Progenitor cell of endocrine pancreas (in vitro differentiated cells): Measurements from ENCODE around the gene PMFBP1. TPM values are rescaled to one million over a fixed set of nuclear protein-coding genes. Genes with fewer than 3 reads are reported as not detected.

ENCODE experiments used
- DNase-seq: peaks from one replicate; pipeline ENCODE4 v3.0.0; 2021; ENCODE audit warnings: low spot score; ENCODE audit not compliant: unreplicated experiment
- H3K27ac Mint-ChIP-seq: 2 replicates; pipeline ENCODE4 v1.8.0; 2021; ENCODE audit warnings: mild to moderate bottlenecking, moderate library complexity, mixed read lengths
- H3K27me3 Mint-ChIP-seq: 2 replicates; pipeline ENCODE4 v1.8.0; 2021; ENCODE audit warnings: mixed read lengths
- H3K36me3 Mint-ChIP-seq: 2 replicates; pipeline ENCODE4 v1.8.0; 2022; ENCODE audit warnings: mixed read lengths; ENCODE audit not compliant: insufficient read depth
- H3K4me1 Mint-ChIP-seq: 2 replicates; pipeline ENCODE4 v1.8.0; 2021; ENCODE audit warnings: low read depth, mixed read lengths
- H3K4me3 Mint-ChIP-seq: 2 replicates; pipeline ENCODE4 v1.8.0; 2021; ENCODE audit warnings: low read depth, mild to moderate bottlenecking, moderate library complexity, mixed read lengths
- H3K9me3 Mint-ChIP-seq: 2 replicates; pipeline ENCODE4 v1.8.0; 2021; ENCODE audit warnings: low read depth, mixed read lengths
- total RNA-seq: library from RNA; stranded (reverse); gene quantifications from 2 replicates; pipeline ENCODE4 v1.2.1, GENCODE V29; 2021
- TF ChIP-seq, protein P1 (sequence below): fragments of 200-600 bp; sonication (generic); IDR thresholded peaks from one replicate; pipeline ENCODE4 v1.5.0; 2021; ENCODE audit warnings: antibody characterized with exemption, mild to moderate bottlenecking; ENCODE audit not compliant: unreplicated experiment

Gene PMFBP1
- total RNA-seq, 1 donor from 2014 or later: 3.9 TPM

GRCh38 chr16:72122916-72123315, 49.0 kb downstream of the PMFBP1 start:
- TF ChIP-seq, protein P1, sequence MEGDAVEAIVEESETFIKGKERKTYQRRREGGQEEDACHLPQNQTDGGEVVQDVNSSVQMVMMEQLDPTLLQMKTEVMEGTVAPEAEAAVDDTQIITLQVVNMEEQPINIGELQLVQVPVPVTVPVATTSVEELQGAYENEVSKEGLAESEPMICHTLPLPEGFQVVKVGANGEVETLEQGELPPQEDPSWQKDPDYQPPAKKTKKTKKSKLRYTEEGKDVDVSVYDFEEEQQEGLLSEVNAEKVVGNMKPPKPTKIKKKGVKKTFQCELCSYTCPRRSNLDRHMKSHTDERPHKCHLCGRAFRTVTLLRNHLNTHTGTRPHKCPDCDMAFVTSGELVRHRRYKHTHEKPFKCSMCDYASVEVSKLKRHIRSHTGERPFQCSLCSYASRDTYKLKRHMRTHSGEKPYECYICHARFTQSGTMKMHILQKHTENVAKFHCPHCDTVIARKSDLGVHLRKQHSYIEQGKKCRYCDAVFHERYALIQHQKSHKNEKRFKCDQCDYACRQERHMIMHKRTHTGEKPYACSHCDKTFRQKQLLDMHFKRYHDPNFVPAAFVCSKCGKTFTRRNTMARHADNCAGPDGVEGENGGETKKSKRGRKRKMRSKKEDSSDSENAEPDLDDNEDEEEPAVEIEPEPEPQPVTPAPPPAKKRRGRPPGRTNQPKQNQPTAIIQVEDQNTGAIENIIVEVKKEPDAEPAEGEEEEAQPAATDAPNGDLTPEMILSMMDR: no peak

GRCh38 chr16:72122308-72122707, 49.6 kb downstream of the PMFBP1 start:
- H3K36me3 Mint-ChIP-seq: no peaks in the 10 kb centered on the region
- H3K4me3 Mint-ChIP-seq: no peak overlapping the region
- H3K4me1 Mint-ChIP-seq: peaks cover 8% of the 10 kb centered on the region
- DNase-seq: no peak
- H3K9me3 Mint-ChIP-seq: no peaks in the 10 kb centered on the region
- peaks cover 4% of the 10 kb centered on the region for H3K27me3 Mint-ChIP-seq
- H3K27ac Mint-ChIP-seq: no peak overlapping the region
- TF ChIP-seq, protein P1: no peak

More at GRCh38 chr16:72122916-72123315, 49.0 kb downstream of the PMFBP1 start:
- no peak for DNase-seq
- Mint-ChIP-seq H3K4me3 (no peak overlapping the region), H3K36me3 (no peaks in the 10 kb centered on the region), H3K4me1 (peaks cover 8% of the 10 kb centered on the region), H3K27me3 (peaks cover 4% of the 10 kb centered on the region), H3K9me3 (no peaks in the 10 kb centered on the region), H3K27ac (no peak overlapping the region)

DNA sequence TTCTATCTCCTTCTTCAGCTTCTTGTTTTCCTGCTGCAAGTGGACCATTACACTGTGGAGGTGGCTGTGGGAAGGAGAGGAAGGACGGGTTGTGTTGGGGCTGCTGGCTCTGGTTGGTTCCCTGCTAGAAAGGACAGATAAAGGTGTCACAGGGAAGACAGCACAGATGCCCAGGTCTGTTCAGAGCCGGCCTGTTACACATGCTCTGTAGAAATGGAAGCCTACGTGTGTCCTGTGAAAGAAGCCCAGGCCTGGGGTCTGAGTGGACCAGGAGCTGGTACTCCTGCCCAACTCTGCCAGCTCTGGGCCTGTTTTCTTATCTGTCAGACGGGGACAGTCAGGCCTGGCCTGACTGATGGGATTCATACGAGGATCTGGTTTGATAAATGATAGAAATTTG, 51.9 kb downstream of the PMFBP1 start:
- H3K4me1 Mint-ChIP-seq: peaks cover 1% of the 10 kb centered on the region
- no peak for DNase-seq
- H3K4me3 Mint-ChIP-seq: no peak overlapping the region
- H3K36me3 Mint-ChIP-seq: peaks cover 5% of the 10 kb centered on the region
- no peaks in the 10 kb centered on the region for H3K27me3 Mint-ChIP-seq
- no peaks in the 10 kb centered on the region for H3K9me3 Mint-ChIP-seq
- TF ChIP-seq, protein P1: no peak
- no peak overlapping the region for H3K27ac Mint-ChIP-seq

GRCh38 chr16:72113616-72113945, 58.4 kb downstream of the PMFBP1 start:
- Mint-ChIP-seq H3K36me3 (peaks cover 20% of the 10 kb centered on the region), H3K4me1 (no peaks in the 10 kb centered on the region), H3K27me3 (no peaks in the 10 kb centered on the region), H3K9me3 (peaks cover 2% of the 10 kb centered on the region), H3K27ac (no peak overlapping the region), H3K4me3 (no peak overlapping the region)
- TF ChIP-seq, protein P1: no peak
- DNase-seq: no peak

DNA sequence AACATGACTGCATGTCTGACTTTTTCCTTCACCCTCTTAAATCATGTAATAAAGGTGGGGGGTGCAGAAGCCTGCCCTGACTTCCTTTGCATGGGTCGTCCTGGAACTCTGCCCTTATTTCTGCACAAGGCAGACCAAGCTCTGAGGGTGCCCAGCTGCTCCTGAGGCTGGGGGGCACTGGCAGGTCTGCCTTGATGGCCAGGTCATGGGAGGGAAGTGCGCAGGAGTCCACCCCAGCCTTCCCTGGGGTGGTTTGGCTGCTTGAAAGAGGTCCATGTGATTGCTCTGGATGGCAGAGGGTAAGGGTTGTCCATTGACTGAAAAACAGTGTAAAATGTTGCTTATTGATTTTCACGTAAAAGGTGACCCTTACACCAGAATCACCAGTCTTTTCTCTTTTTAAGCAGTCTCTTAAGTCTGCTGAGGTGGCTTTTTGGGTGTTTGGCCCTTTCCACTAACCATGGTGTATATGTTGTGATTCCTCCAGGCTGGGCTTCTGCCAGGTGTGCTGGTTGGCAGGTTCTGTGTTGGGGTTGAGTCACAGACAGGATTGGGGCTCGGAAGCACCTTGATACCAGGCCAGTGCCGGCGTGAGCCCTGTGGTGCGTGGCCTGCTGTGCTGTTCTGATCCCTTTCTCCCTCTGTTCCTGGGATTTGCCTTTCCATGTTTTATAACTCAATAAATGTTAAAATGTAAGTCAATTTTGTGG, 58.9 kb downstream of the PMFBP1 start:
- Mint-ChIP-seq H3K4me3 (no peak overlapping the region), H3K4me1 (no peaks in the 10 kb centered on the region), H3K27me3 (no peaks in the 10 kb centered on the region), H3K27ac (no peak overlapping the region), H3K9me3 (peaks cover 2% of the 10 kb centered on the region), H3K36me3 (peaks cover 22% of the 10 kb centered on the region)
- TF ChIP-seq, protein P1: no peak
- no peak for DNase-seq
